CD4-positive, alpha-beta T cell treated with Interleukin-2 at 100 ng/mL for 4 hours (primary cell): ENCODE results near the gene ARHGEF10L.

Experiments used
- DNase-seq: peaks from one replicate; pipeline ENCODE4 v3.0.0-alpha.2; 2020; ENCODE audit warnings: low spot score

ARHGEF10L gene

GRCh38 chr1:17569200-17570139 is 30.0 kb downstream of the ARHGEF10L start:
- DNase-seq, result no peak

GRCh38 chr1:17570228-17570627 is 30.7 kb downstream of the ARHGEF10L start:
- DNase-seq, result no peak

GRCh38 chr1:17572264-17572985 is 32.9 kb downstream of the ARHGEF10L start:
- DNase-seq, result no peak

GRCh38 chr1:17573518-17574041 is 34.1 kb downstream of the ARHGEF10L start:
- no peak for DNase-seq

GRCh38 chr1:17574516-17574915 is 35.0 kb downstream of the ARHGEF10L start:
- DNase-seq, result no peak

GRCh38 chr1:17575797-17576518 is 36.5 kb downstream of the ARHGEF10L start:
- no peak for DNase-seq

- DNase-seq, result no peak
Observed at GRCh38 chr1:17576519-17576853, 37.0 kb downstream of the ARHGEF10L start.

- DNase-seq, result no peak
Observed at GRCh38 chr1:17577907-17578297, 38.4 kb downstream of the ARHGEF10L start.

GRCh38 chr1:17579951-17580939 is 40.7 kb downstream of the ARHGEF10L start:
- no peak for DNase-seq

- DNase-seq, result no peak
Observed at GRCh38 chr1:17581389-17582123, 42.1 kb downstream of the ARHGEF10L start.

GRCh38 chr1:17582124-17582774 is 42.8 kb downstream of the ARHGEF10L start:
- DNase-seq, result no peak

- no peak for DNase-seq
Observed at GRCh38 chr1:17584539-17584938, 45.0 kb downstream of the ARHGEF10L start.

- DNase-seq, result no peak
Observed at GRCh38 chr1:17585266-17585987, 45.9 kb downstream of the ARHGEF10L start.

- DNase-seq, result no peak
Observed at GRCh38 chr1:17586172-17586964, 46.9 kb downstream of the ARHGEF10L start.

- no peak for DNase-seq
Observed at GRCh38 chr1:17587693-17588047, 48.2 kb downstream of the ARHGEF10L start.

GRCh38 chr1:17588048-17588871 is 48.8 kb downstream of the ARHGEF10L start:
- DNase-seq, result no peak

- no peak for DNase-seq
Observed at GRCh38 chr1:17591814-17592430, 52.4 kb downstream of the ARHGEF10L start.
